CD14-positive monocyte (primary cell): ENCODE measurements around the gene APC2. TPM values are rescaled to one million over a fixed set of nuclear protein-coding genes. Genes with fewer than 3 reads are reported as not detected.
"Not testable (repeated sequence)": the region's sequence is repeated elsewhere in the genome, so short reads cannot be mapped to it uniquely, and the experiment has no call there.

Experiments
- DNase-seq, 3 donors: peaks; one replicate each; pipeline ENCODE4 v3.0.0-alpha.2; 2011 to 2022
- H2AFZ ChIP-seq: 2 replicates; pipeline ENCODE4 v1.6.0; 2012; ENCODE audit warnings: mild to moderate bottlenecking, low read depth, low read length, inconsistent platforms; ENCODE audit not compliant: insufficient read depth, poor library complexity, severe bottlenecking
- H3K27ac ChIP-seq, 2 donors: 1 replicate in 1 of 2; 2 replicates in 1 of 2; pipeline ENCODE4 v1.5.1; 2012 to 2013; ENCODE audit warnings: low read length in 2 of 2, control low read depth in 1 of 2, inconsistent platforms in 1 of 2, low read depth in 1 of 2, mild to moderate bottlenecking in 1 of 2
- H3K27me3 ChIP-seq, 2 donors: one replicate each; pipeline versions ENCODE4 v1.6.0 to v1.6.1; 2011 to 2013; ENCODE audit warnings: low read length in 2 of 2; ENCODE audit not compliant: control insufficient read depth in 2 of 2, insufficient read depth in 2 of 2
- H3K36me3 ChIP-seq, 2 donors: replicated peaks in 1 of 2; 1 replicate in 1 of 2; 2 replicates in 1 of 2; pipeline versions ENCODE4 v1.5.1 to v1.6.1; 2012 to 2013; ENCODE audit warnings: low read length in 2 of 2, control low read depth in 1 of 2, inconsistent platforms in 1 of 2, mild to moderate bottlenecking in 1 of 2; ENCODE audit not compliant: insufficient read depth in 2 of 2, control insufficient read depth in 1 of 2
- H3K4me1 ChIP-seq, 2 donors: 1 replicate in 1 of 2; 2 replicates in 1 of 2; pipeline versions ENCODE4 v1.5.1 to v1.6.1; 2012 to 2013; ENCODE audit warnings: low read length in 2 of 2, control low read depth in 1 of 2, inconsistent platforms in 1 of 2, mild to moderate bottlenecking in 1 of 2, moderate library complexity in 1 of 2; ENCODE audit not compliant: insufficient read depth in 2 of 2, control insufficient read depth in 1 of 2
- H3K4me2 ChIP-seq: replicated peaks from 2 replicates; pipeline ENCODE3; 2012; ENCODE audit warnings: low read length, moderate library complexity, mild to moderate bottlenecking; ENCODE audit not compliant: poor library complexity, severe bottlenecking; ENCODE audit errors: extremely low read depth
- H3K4me3 ChIP-seq, 3 experiments: fragments of 200-600 bp in 1 of 3; sonication (generic) in 1 of 3; replicated peaks in 1 of 3; 1 replicate in 2 of 3; 2 replicates in 1 of 3; pipeline ENCODE4 v1.5.1; 2011 to 2013; ENCODE audit warnings: low read length in 3 of 3, mild to moderate bottlenecking in 3 of 3, control low read depth in 2 of 3, low read depth in 2 of 3, inconsistent platforms in 1 of 3, moderate library complexity in 1 of 3
- H3K79me2 ChIP-seq: 2 replicates; pipeline ENCODE4 v1.6.0; 2012; ENCODE audit warnings: mild to moderate bottlenecking, control low read depth, inconsistent platforms, low read length, moderate library complexity; ENCODE audit not compliant: insufficient read depth
- H3K9ac ChIP-seq: 2 replicates; pipeline ENCODE4 v1.6.0; 2017; ENCODE audit warnings: low read length, mild to moderate bottlenecking; ENCODE audit not compliant: insufficient read depth, poor library complexity, severe bottlenecking
- H3K9me3 ChIP-seq, 2 donors: replicated peaks in 1 of 2; 1 replicate in 1 of 2; 2 replicates in 1 of 2; pipeline versions ENCODE4 v1.5.1 to v1.6.1; 2012 to 2013; ENCODE audit warnings: low read length in 2 of 2, control low read depth in 1 of 2; ENCODE audit not compliant: control insufficient read depth in 1 of 2, insufficient read depth in 1 of 2
- H4K20me1 ChIP-seq: 2 replicates; pipeline ENCODE4 v1.6.0; 2012; ENCODE audit warnings: mild to moderate bottlenecking, low read length, control low read depth, moderate library complexity; ENCODE audit not compliant: insufficient read depth
- H3K27ac Mint-ChIP-seq, 7 donors: one replicate each; pipeline ENCODE4 v1.8.0; 2020; ENCODE audit warnings: mild to moderate bottlenecking in 7 of 7, mixed read lengths in 7 of 7, moderate library complexity in 6 of 7, inconsistent platforms in 2 of 7
- H3K27me3 Mint-ChIP-seq, 3 donors: one replicate each; pipeline ENCODE4 v1.8.0; 2021 to 2022; ENCODE audit warnings: low read depth in 3 of 3, mild to moderate bottlenecking in 3 of 3, mixed read lengths in 3 of 3, moderate library complexity in 3 of 3, inconsistent platforms in 1 of 3
- H3K36me3 Mint-ChIP-seq, 2 donors: one replicate each; pipeline ENCODE4 v1.8.0; 2020; ENCODE audit warnings: mixed read lengths in 2 of 2, inconsistent platforms in 1 of 2, mild to moderate bottlenecking in 1 of 2
- H3K4me1 Mint-ChIP-seq: one replicate; pipeline ENCODE4 v1.8.0; 2020; ENCODE audit warnings: mild to moderate bottlenecking, mixed read lengths
- H3K4me3 Mint-ChIP-seq, 2 donors: one replicate each; pipeline ENCODE4 v1.8.0; 2020; ENCODE audit warnings: mild to moderate bottlenecking in 2 of 2, mixed read lengths in 2 of 2, moderate library complexity in 1 of 2
- H3K9me3 Mint-ChIP-seq, 7 donors: one replicate each; pipeline ENCODE4 v1.8.0; 2020 to 2022; ENCODE audit warnings: mixed read lengths in 7 of 7, mild to moderate bottlenecking in 6 of 7, moderate library complexity in 6 of 7, inconsistent platforms in 2 of 7
- WGBS: methylation state at CpG from one replicate; pipeline ENCODE4 v1.1.5; 2013; ENCODE audit warnings: missing lambda C conversion rate; ENCODE audit not compliant: insufficient coverage; 5-methylcytosine and 5-hydroxymethylcytosine counted together
- intact Hi-C, 2 donors: fragments of 100-400 bp; cut with micrococcal nuclease; formaldehyde crosslinking; loops; one replicate each; pipeline versions ENCODE4 v1.15.0 to v1.15.1; 2023
- polyA plus RNA-seq, 3 donors: library from polyadenylated mRNA; depleted of rRNA in 1 of 3; unstranded in 2 of 3; stranded (reverse) in 1 of 3; fragments of 300-500 nt in 2 of 3; fragments of >200 nt in 1 of 3; fragmentation: Illumina TruSeq in 2 of 3; gene quantifications; 1 replicate in 2 of 3; 2 replicates in 1 of 3; pipeline ENCODE4 v1.2.3, GENCODE V29; 2012 to 2021
- TF ChIP-seq, protein P1 (sequence below): fragments of 200-600 bp; IDR thresholded peaks from one replicate; pipeline ENCODE4 v1.8.0; 2022; ENCODE audit warnings: antibody characterized with exemption, mild to moderate bottlenecking

Gene APC2
- polyA plus RNA-seq, 3 donors = 0.04 TPM; not detected in 2

DNA sequence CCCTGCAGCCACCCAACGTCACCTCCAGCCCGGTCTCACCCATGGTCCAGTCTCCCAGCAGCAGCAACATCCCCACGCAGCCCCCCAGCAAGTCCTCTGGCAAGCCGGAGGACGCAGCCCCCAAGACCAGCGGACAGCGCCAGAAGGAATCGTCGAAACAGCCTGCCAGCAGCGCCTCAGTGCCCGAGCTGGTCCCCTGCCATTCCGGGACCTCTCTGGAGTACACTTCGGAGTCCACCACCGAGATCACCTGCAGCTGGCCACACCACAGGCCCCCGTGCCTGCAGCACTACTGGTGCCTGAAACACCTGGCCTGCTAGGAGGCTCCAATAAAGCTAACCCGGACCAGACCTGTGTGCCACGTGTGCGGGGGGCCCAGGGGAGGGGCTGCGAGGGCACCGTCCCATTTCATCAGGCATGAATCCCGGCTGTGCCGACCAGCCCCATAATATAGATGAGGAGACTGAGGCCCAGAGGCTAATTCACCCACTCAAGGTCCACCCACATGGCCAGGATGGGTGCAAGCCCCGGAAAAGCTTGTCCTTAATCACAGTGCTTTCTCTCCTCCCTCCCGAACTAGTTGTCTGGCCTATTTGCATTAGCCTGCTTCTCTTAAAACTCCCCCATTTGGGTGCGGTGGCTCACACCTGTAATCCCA lies 47.8 kb downstream of the APC2 start:
- Histone ChIP-seq H3K27ac (no peak overlapping the region), H3K4me2 (no peak overlapping the region), H3K9ac (no peak overlapping the region), H2AFZ (no peak overlapping the region), H3K36me3 (no peaks in the 10 kb centered on the region), H3K4me1 (no peaks in the 10 kb centered on the region), H4K20me1 (no peaks in the 10 kb centered on the region), H3K79me2 (no peaks in the 10 kb centered on the region), H3K27me3 (peaks cover 0 to 9% of the 10 kb centered on the region in 2 donors), H3K4me3 (no peak overlapping the region), H3K9me3 (no peaks in the 10 kb centered on the region)
- no peak for DNase-seq
- peak overlapping the region in 1 of 7 donors; percentile 56 for H3K27ac Mint-ChIP-seq
- H3K36me3 Mint-ChIP-seq = no peaks in the 10 kb centered on the region
- H3K9me3 Mint-ChIP-seq = peaks cover 0 to 7% (median 2%) of the 10 kb centered on the region in 7 donors
- intact Hi-C loops = no loop called here
- TF ChIP-seq, protein P1, sequence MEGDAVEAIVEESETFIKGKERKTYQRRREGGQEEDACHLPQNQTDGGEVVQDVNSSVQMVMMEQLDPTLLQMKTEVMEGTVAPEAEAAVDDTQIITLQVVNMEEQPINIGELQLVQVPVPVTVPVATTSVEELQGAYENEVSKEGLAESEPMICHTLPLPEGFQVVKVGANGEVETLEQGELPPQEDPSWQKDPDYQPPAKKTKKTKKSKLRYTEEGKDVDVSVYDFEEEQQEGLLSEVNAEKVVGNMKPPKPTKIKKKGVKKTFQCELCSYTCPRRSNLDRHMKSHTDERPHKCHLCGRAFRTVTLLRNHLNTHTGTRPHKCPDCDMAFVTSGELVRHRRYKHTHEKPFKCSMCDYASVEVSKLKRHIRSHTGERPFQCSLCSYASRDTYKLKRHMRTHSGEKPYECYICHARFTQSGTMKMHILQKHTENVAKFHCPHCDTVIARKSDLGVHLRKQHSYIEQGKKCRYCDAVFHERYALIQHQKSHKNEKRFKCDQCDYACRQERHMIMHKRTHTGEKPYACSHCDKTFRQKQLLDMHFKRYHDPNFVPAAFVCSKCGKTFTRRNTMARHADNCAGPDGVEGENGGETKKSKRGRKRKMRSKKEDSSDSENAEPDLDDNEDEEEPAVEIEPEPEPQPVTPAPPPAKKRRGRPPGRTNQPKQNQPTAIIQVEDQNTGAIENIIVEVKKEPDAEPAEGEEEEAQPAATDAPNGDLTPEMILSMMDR = no peak
- no peak overlapping the region for H3K4me3 Mint-ChIP-seq
- H3K4me1 Mint-ChIP-seq = peaks cover 2% of the 10 kb centered on the region
- peaks cover 17 to 29% (median 25%) of the 10 kb centered on the region in 3 donors for H3K27me3 Mint-ChIP-seq
- WGBS = 88% methylated on average over 20 of the region's 25 CpGs

DNA sequence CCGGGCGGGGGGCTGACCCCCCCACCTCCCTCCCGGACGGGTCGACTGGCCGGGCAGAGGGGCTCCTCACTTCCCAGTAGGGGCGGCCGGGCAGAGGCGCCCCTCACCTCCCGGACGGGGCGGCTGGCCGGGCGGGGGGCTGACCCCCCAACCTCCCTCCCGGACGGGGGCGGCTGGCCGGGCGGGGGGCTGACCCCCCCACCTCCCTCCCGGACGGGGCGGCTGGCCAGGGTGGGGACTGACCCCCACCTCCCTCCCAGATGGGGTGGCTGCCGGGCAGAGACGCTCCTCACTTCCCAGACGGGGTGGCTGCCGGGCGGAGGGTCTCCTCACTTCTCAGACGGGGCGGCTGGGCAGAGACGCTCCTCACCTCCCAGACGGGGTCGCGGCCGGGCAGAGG lies 49.3 kb downstream of the APC2 start:
- H3K4me2 ChIP-seq, H3K9ac ChIP-seq, H3K4me3 ChIP-seq, H3K9me3 ChIP-seq, H3K4me3 Mint-ChIP-seq, H3K4me1 Mint-ChIP-seq, H3K4me1 ChIP-seq, H3K27ac ChIP-seq, H2AFZ ChIP-seq, DNase-seq, H3K79me2 ChIP-seq, H3K36me3 Mint-ChIP-seq, intact Hi-C loops, H3K36me3 ChIP-seq, H3K27ac Mint-ChIP-seq, H4K20me1 ChIP-seq: not testable (repeated sequence)
- H3K27me3 ChIP-seq = peaks cover 3 to 15% of the 10 kb centered on the region in 2 donors
- no CpG with 5 or more reads among the region's 34 CpGs for WGBS
- Mint-ChIP-seq H3K27me3 (peaks cover 29 to 37% (median 31%) of the 10 kb centered on the region in 3 donors), H3K9me3 (peaks cover 0 to 13% (median 2%) of the 10 kb centered on the region in 7 donors)
